Nephron progenitor cell (in vitro differentiated cells): ENCODE data around the gene RBM17.

ENCODE experiments used
- DNase-seq: peaks from one replicate; pipeline ENCODE4 v3.0.0; 2021
- H3K27ac Mint-ChIP-seq: 2 replicates; pipeline ENCODE4 v1.8.0; 2021; ENCODE audit warnings: mild to moderate bottlenecking, moderate library complexity, mixed read lengths
- H3K27me3 Mint-ChIP-seq: 2 replicates; pipeline ENCODE4 v1.8.0; 2021; ENCODE audit warnings: mild to moderate bottlenecking, low read depth, mixed read lengths; ENCODE audit not compliant: poor library complexity
- H3K36me3 Mint-ChIP-seq: 2 replicates; pipeline ENCODE4 v1.8.0; 2021; ENCODE audit warnings: low read depth, mixed read lengths
- H3K4me1 Mint-ChIP-seq: 2 replicates; pipeline ENCODE4 v1.8.0; 2021; ENCODE audit warnings: mixed read lengths
- H3K4me3 Mint-ChIP-seq: 2 replicates; pipeline ENCODE4 v1.8.0; 2021; ENCODE audit warnings: mild to moderate bottlenecking, moderate library complexity, mixed read lengths
- H3K9me3 Mint-ChIP-seq: 2 replicates; pipeline ENCODE4 v1.8.0; 2021; ENCODE audit warnings: mild to moderate bottlenecking, moderate library complexity, mixed read lengths
- CTCF ChIP-seq: fragments of 200-600 bp; sonication (generic); IDR thresholded peaks from 2 replicates; pipeline ENCODE4 v1.5.0; 2021; ENCODE audit warnings: antibody characterized with exemption

Gene RBM17

DNA sequence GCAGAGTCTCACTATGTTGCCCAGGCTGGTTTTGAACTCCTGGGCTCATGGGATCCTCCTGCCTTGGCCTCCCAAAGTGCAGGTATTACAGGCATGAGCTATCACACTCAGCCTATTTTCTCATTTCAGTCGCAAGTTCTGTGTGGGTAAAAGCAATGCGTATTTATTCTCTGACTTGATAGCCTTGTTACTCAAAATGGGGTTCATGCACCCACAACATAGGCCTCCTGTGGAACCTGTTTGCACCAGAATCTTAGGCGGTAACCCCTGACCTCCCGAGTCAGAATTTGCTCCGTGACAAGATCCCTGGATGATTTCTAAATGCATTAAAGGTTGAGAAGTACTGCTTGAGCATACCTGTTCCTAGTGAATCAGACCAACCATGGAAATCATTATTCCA lies 34.0 kb upstream of the RBM17 start:
- H3K27ac Mint-ChIP-seq = no peak overlapping the region
- peaks cover 55% of the 10 kb centered on the region for H3K27me3 Mint-ChIP-seq
- no peaks in the 10 kb centered on the region for H3K36me3 Mint-ChIP-seq
- H3K9me3 Mint-ChIP-seq = no peaks in the 10 kb centered on the region
- no peak for DNase-seq
- no peak overlapping the region for H3K4me3 Mint-ChIP-seq
- TF ChIP-seq CTCF = no peak
- peaks cover 35% of the 10 kb centered on the region for H3K4me1 Mint-ChIP-seq

GRCh38 chr10:6055929-6056328 lies 32.9 kb upstream of the RBM17 start:
- no peak for DNase-seq
- Mint-ChIP-seq H3K4me3 (no peak overlapping the region), H3K36me3 (no peaks in the 10 kb centered on the region), H3K4me1 (peaks cover 31% of the 10 kb centered on the region), H3K9me3 (no peaks in the 10 kb centered on the region), H3K27ac (no peak overlapping the region), H3K27me3 (peaks cover 50% of the 10 kb centered on the region)
- no peak for TF ChIP-seq CTCF

DNA sequence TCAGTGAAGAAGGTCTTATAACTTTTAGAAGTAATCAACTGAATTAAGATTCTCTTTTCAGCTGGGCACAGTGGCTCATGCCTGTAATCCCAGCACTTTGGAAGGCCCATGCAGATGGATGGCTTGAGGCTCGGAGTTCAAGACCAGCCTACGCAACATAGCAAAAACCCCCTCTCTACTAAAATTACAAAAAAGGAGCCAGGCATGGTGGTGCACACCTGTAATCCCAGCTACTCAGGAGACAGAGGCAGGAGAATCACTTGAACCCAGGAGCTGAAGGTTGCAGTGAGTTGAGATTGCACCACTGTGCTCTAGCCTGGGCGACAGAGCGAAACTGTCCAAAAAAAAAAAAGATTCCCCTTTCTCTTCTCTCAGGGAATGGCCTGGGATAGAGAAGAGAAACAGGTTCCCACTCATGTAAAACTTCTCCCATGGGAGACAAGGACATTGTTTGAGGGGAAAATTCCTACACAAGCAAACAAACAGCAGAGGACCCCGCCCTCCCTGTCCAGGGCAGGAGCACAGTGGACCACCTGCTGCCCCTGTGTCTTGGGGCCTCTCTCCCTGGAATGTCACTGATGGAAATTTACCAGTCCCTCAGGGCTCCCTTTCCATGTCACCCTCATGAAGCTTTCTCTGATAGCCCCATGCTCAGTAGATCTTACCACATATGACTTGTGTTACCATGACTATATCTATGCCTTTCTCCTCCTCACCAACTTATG lies 32.3 kb upstream of the RBM17 start:
- no peaks in the 10 kb centered on the region for H3K9me3 Mint-ChIP-seq
- H3K27ac Mint-ChIP-seq = no peak overlapping the region
- peaks cover 31% of the 10 kb centered on the region for H3K4me1 Mint-ChIP-seq
- no peaks in the 10 kb centered on the region for H3K36me3 Mint-ChIP-seq
- peaks cover 50% of the 10 kb centered on the region for H3K27me3 Mint-ChIP-seq
- H3K4me3 Mint-ChIP-seq = no peak overlapping the region
- TF ChIP-seq CTCF = no peak
- DNase-seq = no peak

DNA sequence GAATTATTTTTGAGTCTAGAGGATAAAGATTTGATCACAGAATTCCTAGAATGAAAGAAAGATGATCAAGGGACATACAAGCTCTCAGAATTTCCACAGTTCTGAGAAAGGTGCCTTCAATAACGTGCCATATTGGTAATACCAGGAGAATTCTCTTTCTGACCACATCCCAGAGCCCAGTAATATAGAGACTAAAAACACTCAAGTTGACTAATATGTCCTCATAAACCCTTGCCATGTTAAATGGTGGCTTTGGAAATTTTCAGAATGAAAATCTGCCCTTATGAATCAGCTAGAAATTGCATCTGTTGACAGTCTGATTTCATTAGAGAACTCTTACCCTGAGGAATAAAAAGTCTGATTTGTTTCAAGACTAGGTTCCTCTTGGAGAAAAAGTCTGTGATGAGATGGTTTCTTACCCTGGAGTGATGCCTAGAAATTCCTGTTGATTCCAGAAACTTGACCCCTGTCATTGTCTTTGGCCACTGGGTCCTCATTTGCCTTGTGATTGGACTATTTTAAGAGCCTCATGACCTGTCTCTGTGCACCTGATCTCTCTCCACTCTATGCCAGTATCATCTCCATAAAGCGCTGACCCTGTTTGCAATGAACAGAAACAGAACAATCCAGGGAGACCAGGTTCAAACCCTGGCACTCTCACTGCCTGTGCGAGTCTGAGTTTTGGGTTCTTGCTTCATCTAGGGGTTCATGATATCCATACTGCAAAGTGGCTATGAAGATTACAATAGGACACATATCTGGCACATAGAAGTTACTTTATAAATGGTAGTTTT lies 30.0 kb upstream of the RBM17 start:
- no peak for DNase-seq
- no peak for TF ChIP-seq CTCF
- Mint-ChIP-seq H3K27ac (no peak overlapping the region), H3K27me3 (peaks cover 44% of the 10 kb centered on the region), H3K9me3 (no peaks in the 10 kb centered on the region), H3K4me1 (peaks cover 21% of the 10 kb centered on the region), H3K36me3 (no peaks in the 10 kb centered on the region), H3K4me3 (no peak overlapping the region)

DNA sequence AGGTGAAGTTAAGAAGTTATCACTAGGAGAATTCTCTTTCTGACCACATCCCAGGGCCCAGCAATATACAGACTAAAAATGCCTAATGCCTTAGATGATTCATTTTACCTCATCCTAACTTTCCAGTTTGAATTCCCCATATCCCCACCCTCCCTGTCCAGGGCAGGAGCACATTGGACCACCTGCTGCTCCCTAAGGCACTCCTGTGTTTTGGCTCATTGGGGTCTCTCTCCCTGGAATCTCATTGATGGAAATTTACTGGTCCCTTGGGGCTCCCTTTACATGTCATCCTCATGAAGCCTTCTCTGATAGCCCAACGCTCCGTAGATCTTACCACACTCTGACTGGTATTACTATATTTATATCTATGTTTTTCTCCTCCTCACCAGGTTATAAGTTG lies 29.3 kb upstream of the RBM17 start:
- H3K27ac Mint-ChIP-seq = no peak overlapping the region
- peaks cover 15% of the 10 kb centered on the region for H3K4me1 Mint-ChIP-seq
- no peak overlapping the region for H3K4me3 Mint-ChIP-seq
- no peak for TF ChIP-seq CTCF
- no peaks in the 10 kb centered on the region for H3K9me3 Mint-ChIP-seq
- no peaks in the 10 kb centered on the region for H3K36me3 Mint-ChIP-seq
- DNase-seq = no peak
- peaks cover 41% of the 10 kb centered on the region for H3K27me3 Mint-ChIP-seq
